GM19351 (cell line): ENCODE results near the gene ERF.

Experiments used
- ATAC-seq: cut with Tn5 transposase; IDR thresholded peaks from one replicate; pipeline ENCODE4 v1.9.1; 2021; ENCODE audit warnings: mild to moderate bottlenecking, moderate library complexity; ENCODE audit not compliant: unreplicated experiment

The ERF gene

DNA sequence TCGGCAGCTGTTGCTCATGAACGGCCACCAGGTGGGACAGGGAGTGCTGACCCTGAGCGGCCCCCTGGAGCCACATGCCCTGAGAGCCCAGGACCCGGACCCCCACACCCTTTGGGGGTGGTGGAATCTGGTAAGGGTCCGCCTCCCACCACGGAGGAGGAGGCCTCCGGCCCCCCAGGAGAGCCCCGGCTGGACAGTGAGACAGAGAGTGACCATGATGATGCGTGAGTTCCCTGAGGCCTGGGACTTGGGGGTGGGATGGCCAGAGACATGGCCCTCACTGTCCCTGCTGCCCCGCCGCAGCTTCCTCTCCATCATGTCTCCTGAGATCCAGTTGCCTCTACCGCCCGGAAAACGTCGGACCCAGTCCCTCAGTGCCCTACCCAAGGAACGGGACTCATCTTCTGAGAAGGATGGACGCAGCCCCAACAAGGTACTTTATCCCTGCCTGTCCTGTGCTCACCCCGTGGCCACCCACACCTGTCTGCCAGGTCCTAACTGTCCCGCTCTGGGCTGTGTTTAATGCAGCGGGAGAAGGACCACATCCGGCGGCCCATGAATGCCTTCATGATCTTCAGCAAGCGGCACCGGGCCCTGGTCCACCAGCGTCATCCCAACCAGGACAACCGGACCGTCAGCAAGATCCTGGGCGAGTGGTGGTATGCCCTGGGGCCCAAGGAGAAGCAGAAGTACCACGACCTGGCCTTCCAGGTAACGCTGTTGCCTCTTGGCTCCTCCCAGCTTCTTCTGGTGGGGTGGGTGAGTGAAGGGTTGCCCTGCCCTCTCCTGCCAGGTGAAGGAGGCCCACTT lies 32.3 kb upstream of the ERF start:
- no peak for ATAC-seq

DNA sequence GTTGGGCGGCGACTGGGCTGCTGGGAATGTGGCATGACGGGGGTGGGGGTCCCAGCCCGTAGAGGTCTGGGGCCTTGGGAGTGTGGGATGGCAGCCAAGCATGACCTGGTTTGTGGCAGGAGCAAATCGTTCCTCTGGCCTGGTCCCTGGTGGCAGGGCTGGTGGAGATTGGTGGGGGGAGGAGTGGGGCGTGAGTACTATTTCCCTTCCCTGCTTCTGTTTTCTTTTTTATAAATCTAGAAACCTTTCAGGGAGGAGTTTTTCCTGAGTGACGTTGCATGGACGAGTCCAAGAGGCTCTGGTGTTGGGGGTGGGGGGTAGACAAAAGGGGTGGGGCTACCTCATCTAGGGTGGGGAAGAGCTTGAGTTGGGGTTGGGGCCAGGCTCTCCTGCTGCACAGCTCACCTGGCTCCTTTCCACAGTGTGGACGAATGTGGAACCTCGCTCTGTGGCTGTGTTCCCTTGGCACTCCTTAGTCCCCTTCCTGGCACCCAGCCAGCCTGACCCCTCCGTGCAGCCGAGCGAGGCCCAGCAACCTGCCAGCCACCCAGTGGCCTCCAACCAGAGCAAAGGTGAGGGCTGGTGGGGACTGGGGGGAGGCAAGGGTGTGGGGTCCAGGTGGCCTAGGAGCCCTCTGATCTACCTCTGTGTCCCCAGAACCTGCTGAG lies 31.6 kb upstream of the ERF start:
- no peak for ATAC-seq

DNA sequence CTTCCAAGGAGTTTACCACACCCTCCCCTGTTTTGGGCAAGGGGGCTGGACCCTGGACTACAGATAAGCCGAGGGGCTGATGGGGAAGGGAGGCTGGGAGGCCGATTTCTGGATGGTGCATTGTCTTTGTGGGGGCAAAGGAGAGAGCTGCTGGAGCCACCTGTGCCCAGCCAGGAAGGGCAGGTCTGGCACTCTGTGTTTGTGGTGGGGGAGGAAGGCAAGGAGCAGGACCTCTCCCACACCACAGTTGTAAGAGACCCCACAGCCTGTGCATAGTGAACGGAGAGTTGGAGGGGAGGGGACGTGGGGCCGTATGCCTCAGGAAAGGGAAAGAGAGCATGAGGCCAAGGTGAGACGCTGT lies 31.0 kb upstream of the ERF start:
- ATAC-seq: no peak

DNA sequence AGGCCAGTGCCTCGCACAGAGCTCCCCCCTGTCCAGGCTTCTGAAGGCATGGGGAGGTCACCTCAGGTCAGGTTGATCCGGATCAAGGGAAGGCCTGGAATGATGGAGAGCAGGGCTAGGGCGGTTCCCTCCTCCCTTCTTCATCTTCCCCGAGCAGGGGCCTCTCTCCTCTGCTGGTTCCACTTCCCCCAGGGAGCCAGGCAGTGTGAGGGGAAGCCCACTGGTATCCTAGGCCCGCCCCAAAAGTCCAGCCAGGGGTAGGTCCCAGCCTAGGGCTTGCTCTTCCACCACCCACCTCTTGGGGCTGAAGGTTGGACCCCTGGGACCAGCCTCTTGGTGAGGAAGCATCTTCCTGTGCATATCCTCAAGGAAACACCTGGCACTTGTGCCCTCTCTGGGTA lies 30.6 kb upstream of the ERF start:
- no peak for ATAC-seq

DNA sequence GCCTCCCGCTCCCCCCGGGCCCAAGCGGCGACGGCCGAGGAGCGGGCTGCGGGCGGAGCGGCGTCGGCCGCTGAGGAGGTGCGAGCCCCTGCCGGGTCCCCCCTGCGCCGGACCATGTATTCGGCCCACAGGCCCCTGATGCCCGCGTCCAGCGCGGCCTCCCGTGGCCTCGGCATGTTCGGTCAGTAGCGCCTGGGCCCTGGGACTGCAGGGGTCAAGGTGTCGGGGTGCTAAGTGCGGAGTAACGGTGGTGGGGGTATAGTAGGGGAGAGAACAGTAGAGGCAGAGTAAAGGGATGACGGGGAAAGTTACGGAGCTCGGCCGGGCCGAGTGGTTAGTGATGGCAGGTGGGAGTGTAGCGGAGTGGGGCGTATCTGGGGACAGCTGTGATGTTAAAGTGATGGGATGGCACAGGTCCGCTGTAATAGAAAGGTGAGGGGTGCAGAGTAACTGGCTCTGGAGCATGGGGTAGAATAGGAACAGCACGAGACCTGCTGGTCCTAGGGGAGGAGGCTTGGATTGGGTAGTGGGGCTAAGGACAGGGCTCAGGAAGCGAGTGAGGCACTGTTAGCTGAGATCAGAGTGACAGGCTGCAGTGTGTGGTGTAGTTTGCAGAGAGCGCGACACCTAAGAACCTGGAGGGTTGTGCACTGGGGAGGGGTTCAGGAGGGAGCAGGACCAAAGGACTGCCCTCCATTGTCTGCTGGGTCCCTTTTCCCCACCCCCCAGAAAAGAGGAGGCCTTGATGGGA lies 29.8 kb upstream of the ERF start:
- ATAC-seq: no peak

- peak; percentile 27 for ATAC-seq
Measured at GRCh38 chr19:42284066-42284501, 29.2 kb upstream of the ERF start.

DNA sequence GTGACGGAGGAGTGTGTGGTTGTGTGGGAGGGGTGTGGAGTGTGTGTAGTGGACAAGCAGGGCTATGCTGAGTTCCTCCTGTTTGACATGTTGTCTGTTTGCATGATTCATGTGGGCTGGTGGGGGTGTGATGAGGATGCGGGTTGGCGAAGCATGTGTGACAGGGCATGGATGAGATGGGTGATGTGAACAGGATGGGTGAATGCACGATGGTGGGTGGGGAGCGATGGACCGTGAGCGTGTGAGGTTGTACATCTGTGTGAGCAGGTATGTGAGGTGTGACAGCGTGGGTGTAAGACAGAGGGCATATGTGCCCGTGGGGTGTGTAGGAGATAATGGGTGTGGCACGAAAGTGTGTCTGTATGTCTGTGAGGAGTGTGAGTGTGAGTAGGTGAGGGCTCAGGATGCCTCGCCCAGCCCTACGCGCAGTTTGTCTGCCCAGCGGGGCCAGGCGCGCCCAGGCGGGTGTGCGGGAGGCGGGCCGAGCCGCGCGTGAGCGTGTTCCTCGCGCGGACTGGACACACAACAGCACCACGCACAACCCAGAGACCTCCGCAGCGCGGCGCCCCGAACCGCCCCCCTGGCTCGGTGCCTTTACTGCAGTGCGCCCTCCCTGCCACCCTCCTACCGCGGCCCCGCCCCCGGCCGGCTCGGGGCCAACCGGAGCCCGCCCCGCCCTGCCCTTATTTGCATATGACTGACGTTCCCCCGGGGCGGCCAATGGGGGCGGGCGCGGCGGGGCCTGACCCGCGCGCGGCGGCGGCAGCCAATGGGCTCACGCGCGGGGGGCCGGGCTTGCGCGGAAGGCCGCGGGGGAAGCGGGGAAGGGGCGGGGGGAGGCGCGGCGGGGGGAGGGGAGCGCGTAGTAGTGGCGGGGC lies 28.5 kb upstream of the ERF start:
- peak; percentile 36 for ATAC-seq

GRCh38 chr19:42282819-42283187 lies 27.9 kb upstream of the ERF start:
- ATAC-seq: no peak

GRCh38 chr19:42281827-42282762 lies 27.2 kb upstream of the ERF start:
- ATAC-seq: no peak

DNA sequence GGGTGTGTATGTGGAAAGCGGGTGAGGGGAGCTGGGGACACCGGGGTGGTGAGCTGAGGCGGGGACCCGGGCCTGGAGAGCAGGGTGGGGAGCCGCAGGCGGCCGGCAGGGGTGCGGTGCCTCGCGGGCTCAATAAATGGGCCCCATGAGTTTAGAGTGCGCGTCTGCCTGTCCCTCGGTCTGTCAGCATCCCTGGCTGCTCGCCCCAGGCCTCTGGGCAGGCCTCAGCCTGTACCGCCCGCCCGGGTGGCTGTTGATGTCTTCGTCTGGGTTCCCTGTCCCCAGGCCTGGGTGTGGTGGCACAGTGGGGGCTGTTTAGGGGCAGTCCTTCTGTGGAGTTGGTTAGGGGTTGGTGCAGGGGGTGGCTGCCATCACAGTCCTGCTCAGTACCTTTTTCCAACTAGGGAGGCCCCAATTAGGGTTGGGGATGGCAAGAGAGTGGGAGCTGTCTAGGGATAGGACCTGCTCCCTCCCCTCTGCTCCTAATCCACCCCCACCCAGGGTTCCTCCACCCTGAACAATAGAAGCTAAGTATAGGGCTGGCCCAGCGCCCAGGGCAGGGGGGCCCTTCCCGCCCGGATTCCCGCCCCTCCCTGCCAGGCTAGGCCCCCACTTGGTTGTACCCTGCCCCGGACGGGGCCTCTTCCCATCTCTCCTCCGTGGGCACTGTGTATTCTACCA lies 26.4 kb upstream of the ERF start:
- no peak for ATAC-seq

DNA sequence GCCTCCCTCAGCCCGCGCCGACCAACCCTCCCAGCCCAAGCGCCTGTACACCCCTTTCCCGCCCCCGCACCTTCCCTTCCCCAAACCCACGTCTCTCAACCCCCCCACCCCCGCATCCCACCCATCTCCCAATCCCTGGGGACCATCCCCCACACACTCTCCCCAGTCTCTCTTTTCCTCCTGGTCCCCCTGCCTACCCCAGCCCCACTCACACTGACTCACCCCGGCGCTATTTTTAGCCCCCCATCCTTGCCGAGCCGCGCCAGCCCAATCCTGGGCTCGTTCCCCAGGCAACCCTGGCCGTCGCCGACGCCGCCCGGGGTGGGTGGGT lies 25.9 kb upstream of the ERF start:
- ATAC-seq: no peak

DNA sequence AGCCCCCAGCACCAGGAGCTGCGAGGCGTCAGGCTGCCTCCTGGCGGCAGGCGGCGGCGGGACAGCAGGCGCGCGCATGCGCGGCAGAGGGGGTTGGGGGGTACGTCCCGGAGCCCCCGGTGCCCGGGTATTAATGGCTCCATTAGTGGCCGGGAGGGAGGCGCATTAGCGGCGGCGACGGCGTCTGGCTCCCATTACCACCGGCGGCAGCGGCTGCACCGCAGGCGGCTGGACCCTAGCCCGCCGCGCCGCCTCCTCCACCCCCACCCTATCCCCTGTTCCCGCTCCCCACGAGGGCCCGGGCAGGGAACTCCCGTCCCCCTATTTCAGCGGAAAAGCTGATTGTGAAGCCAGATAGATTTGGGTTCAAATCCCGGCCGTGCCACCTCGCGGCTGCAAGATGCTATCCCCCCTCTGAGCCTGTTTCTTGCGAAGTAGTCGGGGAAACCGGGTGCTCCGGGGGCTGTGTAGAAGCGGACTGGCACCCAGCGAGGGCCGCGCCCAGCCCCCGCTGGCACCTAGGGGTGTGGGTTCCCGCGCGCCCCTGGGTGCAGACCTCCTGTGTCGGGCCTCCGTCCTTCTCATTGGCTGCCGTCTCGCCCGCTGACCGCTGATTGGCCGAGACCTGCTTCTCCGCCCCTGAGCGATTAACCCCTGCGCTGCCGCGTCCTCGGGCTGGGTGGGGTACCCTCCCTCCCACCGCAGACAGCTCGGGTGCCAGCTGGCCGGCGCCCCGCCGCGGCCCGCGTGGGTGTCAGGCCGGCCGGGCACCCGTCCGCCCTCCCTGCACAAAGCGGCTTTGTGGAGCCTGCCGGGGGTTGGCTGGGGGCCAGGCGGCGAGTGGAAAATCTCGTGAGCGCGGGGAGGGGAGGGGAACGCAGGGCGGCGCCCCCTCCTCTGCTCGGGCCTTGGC lies 25.2 kb upstream of the ERF start:
- peak; percentile 32 for ATAC-seq

DNA sequence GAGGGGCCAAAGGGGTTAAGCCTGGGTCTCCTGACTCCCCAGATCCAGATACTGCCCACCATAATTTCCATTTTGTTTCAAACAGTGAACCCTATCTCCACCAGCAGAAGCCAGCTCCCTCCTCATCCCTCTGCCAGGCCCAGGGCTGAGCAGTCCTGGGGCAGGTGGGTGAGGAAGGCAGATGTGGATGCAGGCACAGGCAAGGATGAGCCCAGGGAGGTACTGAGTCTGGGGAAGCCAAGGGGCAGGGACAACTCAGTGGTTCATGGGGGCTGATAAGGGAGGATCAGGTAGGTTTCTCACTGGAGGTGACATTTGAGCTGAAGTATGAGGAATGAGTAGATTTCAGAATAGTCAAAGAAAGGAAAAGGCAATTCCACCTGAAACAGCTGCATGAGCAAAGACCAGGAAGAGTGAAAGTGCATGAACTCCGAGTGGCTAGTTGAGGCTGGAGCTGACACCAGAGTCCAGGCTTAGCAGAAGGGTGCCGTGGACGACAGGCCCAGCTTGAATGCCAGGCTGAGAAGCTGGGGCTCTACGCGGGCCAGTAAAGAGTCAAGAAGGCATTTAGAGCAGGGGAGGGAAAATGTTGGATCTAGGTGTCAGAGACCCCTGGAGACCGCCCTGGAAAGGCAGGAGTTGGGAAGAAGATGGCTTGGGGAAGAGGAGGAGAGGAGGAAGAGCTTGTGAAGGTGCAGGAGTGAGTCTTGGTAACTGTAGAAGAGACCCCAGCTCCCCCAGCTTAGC lies 24.4 kb upstream of the ERF start:
- ATAC-seq: no peak

GRCh38 chr19:42278452-42279154 lies 23.7 kb upstream of the ERF start:
- ATAC-seq: no peak

DNA sequence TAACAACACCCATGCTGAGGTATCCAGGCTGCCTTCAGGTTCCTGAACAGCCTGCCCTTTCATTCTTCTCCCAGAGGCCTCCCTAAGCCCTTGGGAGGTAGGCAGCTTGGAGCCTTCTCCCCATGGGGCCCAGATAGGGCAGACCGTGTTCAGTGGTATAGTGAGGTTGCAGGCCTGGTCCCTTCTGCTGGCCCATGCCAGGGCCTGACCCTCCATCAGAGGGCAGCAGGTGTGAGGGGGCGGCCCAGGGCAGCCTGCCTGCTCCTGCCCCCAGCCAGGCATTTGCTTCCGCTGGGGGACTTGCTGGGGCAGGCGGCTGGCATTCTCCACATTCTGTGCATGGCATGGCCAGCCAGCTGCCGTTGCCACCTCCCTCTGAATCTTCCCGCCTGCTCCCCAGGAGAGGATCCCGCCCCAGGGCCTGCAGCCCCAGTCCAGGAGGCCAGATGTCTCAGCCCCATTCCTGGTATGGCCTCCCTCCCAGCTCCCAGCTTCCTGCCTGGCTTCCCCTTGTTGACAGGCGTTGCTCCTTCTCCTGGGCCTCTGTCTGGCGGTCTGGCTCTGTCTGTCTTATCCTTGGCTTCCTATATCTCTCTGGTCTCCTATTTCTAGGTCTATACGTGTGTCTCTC lies 23.0 kb upstream of the ERF start:
- no peak for ATAC-seq

DNA sequence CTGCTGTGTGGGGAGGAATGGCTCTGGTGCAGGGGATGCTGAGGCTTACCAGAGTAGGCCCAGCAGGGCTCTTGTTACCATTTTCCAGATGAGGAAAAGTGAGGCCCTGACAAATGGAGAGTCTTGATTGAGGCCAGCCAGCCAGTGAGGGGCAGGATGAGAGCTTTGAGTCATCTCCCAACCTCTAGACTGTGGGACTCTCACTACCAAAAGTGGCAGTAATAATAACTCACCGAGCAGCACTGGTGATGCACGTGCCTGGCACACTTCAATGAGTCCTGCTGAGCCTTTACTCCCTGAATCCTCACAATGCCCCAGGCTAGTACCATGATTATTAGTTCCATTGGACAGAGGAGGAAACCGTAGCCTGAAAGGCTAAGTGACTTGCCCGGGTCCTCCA lies 21.9 kb upstream of the ERF start:
- no peak for ATAC-seq

DNA sequence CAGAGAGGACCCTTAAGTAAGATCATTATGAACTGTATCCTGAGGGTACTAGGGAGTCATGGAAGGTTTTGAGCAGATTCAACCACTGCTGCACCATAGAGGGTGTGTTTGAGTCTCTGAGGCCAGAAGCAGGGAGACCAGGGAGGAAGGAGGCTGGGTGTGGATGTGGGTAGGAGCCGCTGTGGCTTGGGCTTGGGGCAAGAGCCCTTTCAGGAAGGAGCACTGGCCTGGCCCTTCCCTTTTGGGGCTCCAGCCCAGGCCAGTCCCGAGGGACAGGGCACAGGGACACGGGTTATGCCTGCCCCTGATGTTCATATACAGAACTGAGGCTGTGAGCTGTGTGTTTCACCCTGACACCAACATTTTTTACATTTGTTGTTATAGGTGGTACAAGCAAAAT lies 21.4 kb upstream of the ERF start:
- no peak for ATAC-seq
